Measurements from ENCODE around the gene SPINK13.

DNA sequence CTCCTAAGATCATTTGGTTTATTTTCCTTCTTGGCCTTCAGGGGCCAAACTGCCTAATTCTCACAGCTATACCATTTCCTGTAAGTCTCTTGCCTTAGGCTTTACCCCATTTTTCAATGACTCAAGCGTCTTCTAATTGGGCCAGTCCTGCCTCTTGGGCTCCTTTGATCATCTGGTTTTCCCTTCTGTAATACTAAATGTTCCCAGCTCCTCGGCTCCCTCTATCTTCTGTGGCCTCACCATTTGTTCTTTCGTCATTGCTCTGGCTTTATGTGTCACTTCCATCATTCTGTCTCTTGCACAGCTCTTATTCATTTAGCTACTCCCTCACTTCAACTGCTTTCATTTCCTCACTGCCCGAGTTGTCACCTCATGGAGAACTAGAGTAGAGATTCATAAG, 29.1 kb downstream of the SPINK13 start:
- TF ChIP-seq HDGF (IDR thresholded peaks at IDR 0.05; ENCODE audit: borderline replicate concordance) (no peak), ARNT (IDR thresholded peaks at IDR 0.05) (no peak), CTBP1 (IDR thresholded peaks at IDR 0.05; ENCODE audit: borderline replicate concordance) (no peak), SUZ12 (IDR thresholded peaks at IDR 0.05) (no peak), FOXM1 (IDR thresholded peaks at IDR 0.05; ENCODE audit: borderline replicate concordance) (no peak), SP1 (IDR thresholded peaks at IDR 0.05) (no peak), BHLHE40 (IDR thresholded peaks at IDR 0.05; ENCODE audit: borderline replicate concordance) (no peak), L3MBTL2 (conservative IDR thresholded peaks at IDR 0.05) (no peak), LEF1 (IDR thresholded peaks at IDR 0.05; ENCODE audit: borderline replicate concordance) (no peak), ELF4 (IDR thresholded peaks at IDR 0.05) (no peak), FOXA1 (IDR thresholded peaks at IDR 0.05) (no peak), ZNF384 (IDR thresholded peaks at IDR 0.05) (no peak)
- TF ChIP-seq, protein P1, sequence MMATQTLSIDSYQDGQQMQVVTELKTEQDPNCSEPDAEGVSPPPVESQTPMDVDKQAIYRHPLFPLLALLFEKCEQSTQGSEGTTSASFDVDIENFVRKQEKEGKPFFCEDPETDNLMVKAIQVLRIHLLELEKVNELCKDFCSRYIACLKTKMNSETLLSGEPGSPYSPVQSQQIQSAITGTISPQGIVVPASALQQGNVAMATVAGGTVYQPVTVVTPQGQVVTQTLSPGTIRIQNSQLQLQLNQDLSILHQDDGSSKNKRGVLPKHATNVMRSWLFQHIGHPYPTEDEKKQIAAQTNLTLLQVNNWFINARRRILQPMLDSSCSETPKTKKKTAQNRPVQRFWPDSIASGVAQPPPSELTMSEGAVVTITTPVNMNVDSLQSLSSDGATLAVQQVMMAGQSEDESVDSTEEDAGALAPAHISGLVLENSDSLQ (IDR thresholded peaks at IDR 0.05): no peak

Measured in HEK293T (cell line).